ENCODE data around the gene MMEL1. TPM values are rescaled to one million over a fixed set of nuclear protein-coding genes. Genes with fewer than 3 reads are reported as not detected.
"Not testable (repeated sequence)": the region's sequence is repeated elsewhere in the genome, so short reads cannot be mapped to it uniquely, and the experiment has no call there.

The MMEL1 gene, protein sequence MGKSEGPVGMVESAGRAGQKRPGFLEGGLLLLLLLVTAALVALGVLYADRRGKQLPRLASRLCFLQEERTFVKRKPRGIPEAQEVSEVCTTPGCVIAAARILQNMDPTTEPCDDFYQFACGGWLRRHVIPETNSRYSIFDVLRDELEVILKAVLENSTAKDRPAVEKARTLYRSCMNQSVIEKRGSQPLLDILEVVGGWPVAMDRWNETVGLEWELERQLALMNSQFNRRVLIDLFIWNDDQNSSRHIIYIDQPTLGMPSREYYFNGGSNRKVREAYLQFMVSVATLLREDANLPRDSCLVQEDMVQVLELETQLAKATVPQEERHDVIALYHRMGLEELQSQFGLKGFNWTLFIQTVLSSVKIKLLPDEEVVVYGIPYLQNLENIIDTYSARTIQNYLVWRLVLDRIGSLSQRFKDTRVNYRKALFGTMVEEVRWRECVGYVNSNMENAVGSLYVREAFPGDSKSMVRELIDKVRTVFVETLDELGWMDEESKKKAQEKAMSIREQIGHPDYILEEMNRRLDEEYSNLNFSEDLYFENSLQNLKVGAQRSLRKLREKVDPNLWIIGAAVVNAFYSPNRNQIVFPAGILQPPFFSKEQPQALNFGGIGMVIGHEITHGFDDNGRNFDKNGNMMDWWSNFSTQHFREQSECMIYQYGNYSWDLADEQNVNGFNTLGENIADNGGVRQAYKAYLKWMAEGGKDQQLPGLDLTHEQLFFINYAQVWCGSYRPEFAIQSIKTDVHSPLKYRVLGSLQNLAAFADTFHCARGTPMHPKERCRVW
- total RNA-seq: 0.62 to 0.92 TPM in 2 of 3 replicates, not detected in the other
- long read RNA-seq: 0 reads

DNA sequence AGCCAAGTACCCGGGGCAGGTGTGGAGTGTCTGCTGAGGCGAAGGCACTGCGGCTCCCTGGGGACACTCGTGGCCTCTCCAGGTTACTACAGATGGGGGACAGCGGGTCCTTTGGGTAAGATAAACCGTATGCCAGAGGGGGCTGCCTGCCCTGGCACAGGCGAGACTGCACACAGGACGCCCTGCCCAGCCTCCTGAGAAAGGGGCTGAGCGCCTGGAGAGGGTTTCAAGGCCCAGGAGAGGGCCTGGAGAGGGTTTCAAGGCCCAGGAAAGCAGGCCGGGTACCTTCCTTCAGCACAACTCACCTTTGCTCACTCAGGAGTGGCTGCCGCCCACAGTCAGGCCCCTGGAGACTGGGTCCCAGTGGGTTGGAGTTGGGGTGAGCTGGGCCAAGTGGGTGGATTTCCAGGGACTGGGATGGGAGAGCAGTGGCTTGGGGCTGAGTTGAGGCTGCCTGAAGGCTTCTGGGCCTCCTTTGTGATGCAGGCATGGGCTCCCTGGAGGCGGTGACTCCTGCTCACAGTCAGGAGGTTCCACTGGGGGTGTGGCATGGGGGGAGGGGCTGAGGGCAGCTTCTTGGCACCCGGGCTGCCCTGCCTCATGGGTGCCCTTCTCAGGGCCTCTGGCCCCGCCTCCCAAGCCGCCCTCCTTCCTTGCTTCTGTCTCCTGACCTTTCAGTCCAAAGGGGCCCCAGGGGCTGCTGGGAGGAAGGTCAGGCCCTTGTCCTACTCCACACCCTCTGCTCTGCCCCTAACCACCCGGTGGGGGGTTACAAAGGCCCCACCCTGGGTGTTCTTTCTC, at the start of gene MMEL1:
TSS of gene MMEL1 (minus strand) at position 456 of the 801 bp plus-strand sequence. CDS start 3,532 bp downstream, outside the sequence.
- H3K27me3 Mint-ChIP-seq (ENCODE audit: low read depth): peaks cover 26% of the 10 kb centered on the region
- no peak for DNase-seq (ENCODE audit: low spot score)
- TF ChIP-seq, protein P1, sequence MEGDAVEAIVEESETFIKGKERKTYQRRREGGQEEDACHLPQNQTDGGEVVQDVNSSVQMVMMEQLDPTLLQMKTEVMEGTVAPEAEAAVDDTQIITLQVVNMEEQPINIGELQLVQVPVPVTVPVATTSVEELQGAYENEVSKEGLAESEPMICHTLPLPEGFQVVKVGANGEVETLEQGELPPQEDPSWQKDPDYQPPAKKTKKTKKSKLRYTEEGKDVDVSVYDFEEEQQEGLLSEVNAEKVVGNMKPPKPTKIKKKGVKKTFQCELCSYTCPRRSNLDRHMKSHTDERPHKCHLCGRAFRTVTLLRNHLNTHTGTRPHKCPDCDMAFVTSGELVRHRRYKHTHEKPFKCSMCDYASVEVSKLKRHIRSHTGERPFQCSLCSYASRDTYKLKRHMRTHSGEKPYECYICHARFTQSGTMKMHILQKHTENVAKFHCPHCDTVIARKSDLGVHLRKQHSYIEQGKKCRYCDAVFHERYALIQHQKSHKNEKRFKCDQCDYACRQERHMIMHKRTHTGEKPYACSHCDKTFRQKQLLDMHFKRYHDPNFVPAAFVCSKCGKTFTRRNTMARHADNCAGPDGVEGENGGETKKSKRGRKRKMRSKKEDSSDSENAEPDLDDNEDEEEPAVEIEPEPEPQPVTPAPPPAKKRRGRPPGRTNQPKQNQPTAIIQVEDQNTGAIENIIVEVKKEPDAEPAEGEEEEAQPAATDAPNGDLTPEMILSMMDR (IDR thresholded peaks at IDR 0.05): no peak
- no peaks in the 10 kb centered on the region for H3K4me1 Mint-ChIP-seq (ENCODE audit: low read depth)
- no peaks in the 10 kb centered on the region for H3K36me3 Mint-ChIP-seq (ENCODE audit: low read depth)
- no peak within 1 kb of the TSS for H3K4me3 Mint-ChIP-seq (ENCODE audit: unreplicated experiment)
- no peak within 1 kb of the TSS for H3K27ac Mint-ChIP-seq (ENCODE audit: unreplicated experiment)
- no peaks in the 10 kb centered on the region for H3K9me3 Mint-ChIP-seq (ENCODE audit: low read depth)

DNA sequence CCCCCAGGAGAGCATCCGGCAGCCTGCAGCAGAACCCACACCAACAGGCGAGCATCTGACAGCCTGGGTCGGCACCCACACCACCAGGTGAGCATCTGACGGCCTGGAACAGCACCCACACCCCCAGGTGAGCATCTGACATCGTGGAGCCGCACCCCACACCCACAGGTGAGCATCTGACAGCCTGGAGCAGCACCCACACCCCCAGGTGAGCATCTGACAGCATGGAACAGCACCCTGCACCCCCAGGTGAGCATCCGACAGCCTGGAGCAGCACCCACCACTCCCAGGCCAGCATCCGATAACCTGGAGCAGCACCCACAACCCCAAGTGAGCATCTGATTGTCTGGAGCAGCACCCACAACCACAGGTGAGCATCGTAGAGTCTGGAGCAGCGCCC, 43.9 kb upstream of the MMEL1 start:
- H3K27ac Mint-ChIP-seq (ENCODE audit: unreplicated experiment); H3K4me1 Mint-ChIP-seq (ENCODE audit: low read depth); H3K36me3 Mint-ChIP-seq (ENCODE audit: low read depth); H3K4me3 Mint-ChIP-seq (ENCODE audit: unreplicated experiment); H3K27me3 Mint-ChIP-seq (ENCODE audit: low read depth); H3K9me3 Mint-ChIP-seq (ENCODE audit: low read depth): not testable (repeated sequence)
- peak; percentile 69 for DNase-seq (ENCODE audit: low spot score)

DNA sequence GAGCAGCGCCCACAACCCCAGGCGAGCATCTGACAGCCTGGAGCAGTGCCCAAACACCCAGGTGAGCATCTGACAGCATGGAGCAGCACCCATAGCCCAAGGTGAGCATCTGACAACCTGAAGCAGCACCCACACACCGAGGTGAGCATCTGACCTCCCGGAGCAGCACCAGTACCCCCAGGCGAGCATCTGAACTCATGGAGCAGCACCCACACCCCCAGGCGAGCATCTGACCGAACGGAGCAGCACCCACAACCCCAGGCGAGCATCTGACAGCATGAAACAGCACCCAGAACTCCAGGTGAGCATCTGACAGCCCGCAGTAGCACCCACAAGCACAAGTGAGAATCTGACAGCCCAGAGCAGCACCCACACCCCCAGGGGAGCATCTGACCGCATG, 38.8 kb upstream of the MMEL1 start:
- not testable (repeated sequence) for H3K27me3 Mint-ChIP-seq (ENCODE audit: low read depth); H3K4me1 Mint-ChIP-seq (ENCODE audit: low read depth); H3K4me3 Mint-ChIP-seq (ENCODE audit: unreplicated experiment); H3K9me3 Mint-ChIP-seq (ENCODE audit: low read depth); H3K36me3 Mint-ChIP-seq (ENCODE audit: low read depth); H3K27ac Mint-ChIP-seq (ENCODE audit: unreplicated experiment)
- DNase-seq (ENCODE audit: low spot score): peak; percentile 100

DNA sequence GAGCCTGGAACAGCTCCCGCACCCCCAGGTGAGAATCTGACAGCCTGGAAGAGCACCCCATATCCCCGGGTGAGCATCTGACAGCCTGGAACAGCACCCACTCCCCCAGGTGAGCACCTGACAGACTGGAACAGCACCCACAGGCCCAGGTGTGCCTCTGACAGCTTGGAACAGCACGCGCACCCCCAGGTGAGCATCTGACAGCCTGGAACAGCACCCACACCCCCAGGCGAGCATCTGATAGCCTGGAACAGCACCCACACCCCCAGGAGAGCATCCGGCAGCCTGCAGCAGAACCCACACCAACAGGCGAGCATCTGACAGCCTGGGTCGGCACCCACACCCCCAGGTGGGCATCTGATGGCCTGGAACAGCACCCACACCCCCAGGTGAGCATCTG, 27.0 kb upstream of the MMEL1 start:
- not testable (repeated sequence) for H3K27ac Mint-ChIP-seq (ENCODE audit: unreplicated experiment); H3K9me3 Mint-ChIP-seq (ENCODE audit: low read depth); H3K4me1 Mint-ChIP-seq (ENCODE audit: low read depth); H3K36me3 Mint-ChIP-seq (ENCODE audit: low read depth); H3K4me3 Mint-ChIP-seq (ENCODE audit: unreplicated experiment); H3K27me3 Mint-ChIP-seq (ENCODE audit: low read depth)
- DNase-seq (ENCODE audit: low spot score): peak; percentile 100

DNA sequence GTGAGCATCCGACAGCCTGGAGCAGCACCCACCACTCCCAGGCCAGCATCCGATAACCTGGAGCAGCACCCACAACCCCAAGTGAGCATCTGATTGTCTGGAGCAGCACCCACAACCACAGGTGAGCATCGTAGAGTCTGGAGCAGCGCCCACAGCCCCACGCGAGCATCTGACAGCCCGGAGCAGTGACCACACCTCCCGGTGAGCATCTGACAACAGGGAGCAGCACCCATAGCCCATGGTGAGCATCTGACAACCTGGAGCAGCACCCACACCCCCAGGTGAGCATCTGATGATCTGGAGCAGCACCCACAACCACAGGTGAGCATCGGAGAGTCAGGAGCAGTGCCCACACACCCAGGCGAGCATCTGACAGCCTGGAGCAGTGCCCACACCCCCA, 25.1 kb upstream of the MMEL1 start:
- not testable (repeated sequence) for H3K4me1 Mint-ChIP-seq (ENCODE audit: low read depth); H3K27me3 Mint-ChIP-seq (ENCODE audit: low read depth); H3K4me3 Mint-ChIP-seq (ENCODE audit: unreplicated experiment); H3K36me3 Mint-ChIP-seq (ENCODE audit: low read depth); H3K27ac Mint-ChIP-seq (ENCODE audit: unreplicated experiment)
- peak; percentile 100 for DNase-seq (ENCODE audit: low spot score)
- peaks cover 25% of the 10 kb centered on the region for H3K9me3 Mint-ChIP-seq (ENCODE audit: low read depth)

DNA sequence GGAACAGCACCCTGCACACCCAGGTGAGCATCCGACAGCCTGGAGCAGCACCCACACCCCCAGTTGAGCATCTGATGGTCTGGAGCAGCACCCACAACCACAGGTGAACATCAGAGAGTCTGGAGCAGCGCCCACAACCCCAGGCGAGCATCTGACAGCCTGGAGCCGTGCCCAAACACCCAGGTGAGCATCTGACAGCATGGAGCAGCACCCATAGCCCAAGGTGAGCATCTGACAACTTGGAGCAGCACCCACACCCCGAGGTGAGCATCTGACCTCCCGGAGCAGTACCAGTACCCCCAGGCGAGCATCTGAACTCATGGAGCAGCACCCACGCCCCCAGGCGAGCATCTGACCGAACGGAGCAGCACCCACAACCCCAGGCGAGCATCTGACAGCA, 24.3 kb upstream of the MMEL1 start:
- H3K27ac Mint-ChIP-seq (ENCODE audit: unreplicated experiment); H3K27me3 Mint-ChIP-seq (ENCODE audit: low read depth); H3K4me3 Mint-ChIP-seq (ENCODE audit: unreplicated experiment); H3K4me1 Mint-ChIP-seq (ENCODE audit: low read depth); H3K36me3 Mint-ChIP-seq (ENCODE audit: low read depth): not testable (repeated sequence)
- DNase-seq (ENCODE audit: low spot score): peak; percentile 100
- peaks cover 28% of the 10 kb centered on the region for H3K9me3 Mint-ChIP-seq (ENCODE audit: low read depth)

DNA sequence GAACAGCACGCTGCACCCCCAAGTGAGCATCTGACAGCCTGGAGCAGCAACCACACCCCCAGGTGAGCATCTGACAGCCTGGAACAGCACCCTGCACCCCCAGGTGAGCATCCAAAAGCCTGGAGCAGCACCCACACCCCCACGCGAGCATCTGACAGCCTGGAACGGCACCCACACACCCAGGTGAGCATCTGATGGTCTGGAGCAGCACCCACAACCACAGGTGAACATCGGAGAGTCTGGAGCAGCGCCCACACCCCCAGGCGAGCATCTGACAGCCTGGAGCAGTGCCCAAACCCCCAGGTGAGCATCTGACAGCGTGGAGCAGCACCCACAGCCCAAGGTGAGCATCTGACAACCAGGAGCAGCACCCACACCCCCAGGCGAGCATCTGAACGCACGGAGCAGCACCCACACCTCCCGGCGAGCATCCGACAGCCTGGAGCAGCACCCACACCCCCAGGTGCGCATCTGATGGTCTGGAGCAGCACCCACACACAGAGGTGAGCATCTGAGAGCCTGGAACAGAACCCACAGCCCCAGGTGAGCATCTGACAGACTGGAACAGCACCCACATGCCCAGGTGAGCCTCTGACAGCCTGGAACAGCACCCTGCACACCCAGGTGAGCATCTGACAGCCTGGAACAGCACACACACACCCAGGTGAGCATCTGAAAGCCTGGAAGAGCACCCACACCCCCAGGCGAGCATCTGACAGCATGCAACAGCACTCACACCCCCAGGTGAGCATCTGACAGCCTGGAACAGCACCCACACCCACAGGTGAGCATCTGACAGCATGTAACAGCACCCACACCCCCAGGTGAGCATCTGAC, 23.0 kb upstream of the MMEL1 start:
- not testable (repeated sequence) for H3K36me3 Mint-ChIP-seq (ENCODE audit: low read depth); H3K27ac Mint-ChIP-seq (ENCODE audit: unreplicated experiment); H3K4me3 Mint-ChIP-seq (ENCODE audit: unreplicated experiment); H3K27me3 Mint-ChIP-seq (ENCODE audit: low read depth); H3K4me1 Mint-ChIP-seq (ENCODE audit: low read depth)
- peaks cover 30% of the 10 kb centered on the region for H3K9me3 Mint-ChIP-seq (ENCODE audit: low read depth)
- peak; percentile 98 for DNase-seq (ENCODE audit: low spot score)

DNA sequence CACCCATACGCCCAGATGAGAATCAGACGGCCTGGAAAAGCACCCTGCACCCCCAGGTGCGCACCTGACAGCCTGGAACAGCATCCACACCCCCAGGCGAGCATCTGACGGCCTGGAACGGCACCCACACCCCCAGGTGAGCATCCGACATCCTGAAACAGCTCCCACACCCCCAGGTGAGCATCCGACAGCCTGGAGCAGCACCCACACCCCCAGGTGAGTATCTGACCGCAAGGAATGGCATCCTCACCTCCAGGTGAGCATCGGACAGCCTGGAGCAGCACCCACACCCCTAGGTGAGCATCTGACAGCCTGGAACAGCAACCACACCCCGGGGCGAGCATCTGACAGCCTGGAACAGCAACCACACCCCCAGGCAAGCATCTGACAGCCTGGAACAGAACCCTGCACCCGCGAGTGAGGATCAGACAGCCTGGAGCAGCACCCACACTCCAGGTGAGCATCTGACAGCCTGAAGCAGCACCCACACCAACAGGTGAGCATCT, 21.7 kb upstream of the MMEL1 start:
- H3K4me3 Mint-ChIP-seq (ENCODE audit: unreplicated experiment); H3K4me1 Mint-ChIP-seq (ENCODE audit: low read depth); H3K27me3 Mint-ChIP-seq (ENCODE audit: low read depth); H3K36me3 Mint-ChIP-seq (ENCODE audit: low read depth); H3K27ac Mint-ChIP-seq (ENCODE audit: unreplicated experiment): not testable (repeated sequence)
- H3K9me3 Mint-ChIP-seq (ENCODE audit: low read depth): peaks cover 30% of the 10 kb centered on the region
- peak; percentile 97 for DNase-seq (ENCODE audit: low spot score)

DNA sequence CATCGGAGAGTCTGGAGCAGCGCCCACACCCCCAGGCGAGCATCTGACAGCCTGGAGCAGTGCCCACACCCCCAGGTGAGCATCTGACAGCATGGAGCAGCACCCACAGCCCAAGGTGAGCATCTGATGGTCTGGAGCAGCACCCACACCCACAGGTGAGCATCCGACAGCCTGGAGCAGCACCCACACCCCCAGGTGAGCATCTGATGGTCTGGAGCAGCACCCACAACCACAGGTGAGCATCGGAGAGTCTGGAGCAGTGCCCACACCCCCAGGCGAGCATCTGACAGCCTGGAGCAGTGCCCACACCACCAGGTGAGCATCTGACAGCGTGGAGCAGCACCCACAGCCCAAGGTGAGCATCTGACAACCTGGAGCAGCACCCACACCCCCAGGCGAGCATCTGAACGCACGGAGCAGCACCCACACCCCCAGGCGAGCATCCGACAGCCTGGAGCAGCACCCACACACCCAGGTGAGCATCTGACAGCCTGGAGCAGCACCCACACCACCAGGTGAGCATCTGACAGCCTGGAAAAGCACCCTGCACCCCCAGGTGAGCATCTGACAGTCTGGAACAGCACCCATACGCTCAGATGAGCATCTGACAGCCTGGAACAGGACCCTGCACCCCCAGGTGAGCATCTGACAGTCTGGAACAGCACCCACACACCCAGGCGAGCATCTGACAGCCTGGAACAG, 21.1 kb upstream of the MMEL1 start:
- H3K27me3 Mint-ChIP-seq (ENCODE audit: low read depth); H3K4me3 Mint-ChIP-seq (ENCODE audit: unreplicated experiment); H3K27ac Mint-ChIP-seq (ENCODE audit: unreplicated experiment); H3K4me1 Mint-ChIP-seq (ENCODE audit: low read depth); H3K36me3 Mint-ChIP-seq (ENCODE audit: low read depth): not testable (repeated sequence)
- peaks cover 30% of the 10 kb centered on the region for H3K9me3 Mint-ChIP-seq (ENCODE audit: low read depth)
- peak; percentile 100 for DNase-seq (ENCODE audit: low spot score)

DNA sequence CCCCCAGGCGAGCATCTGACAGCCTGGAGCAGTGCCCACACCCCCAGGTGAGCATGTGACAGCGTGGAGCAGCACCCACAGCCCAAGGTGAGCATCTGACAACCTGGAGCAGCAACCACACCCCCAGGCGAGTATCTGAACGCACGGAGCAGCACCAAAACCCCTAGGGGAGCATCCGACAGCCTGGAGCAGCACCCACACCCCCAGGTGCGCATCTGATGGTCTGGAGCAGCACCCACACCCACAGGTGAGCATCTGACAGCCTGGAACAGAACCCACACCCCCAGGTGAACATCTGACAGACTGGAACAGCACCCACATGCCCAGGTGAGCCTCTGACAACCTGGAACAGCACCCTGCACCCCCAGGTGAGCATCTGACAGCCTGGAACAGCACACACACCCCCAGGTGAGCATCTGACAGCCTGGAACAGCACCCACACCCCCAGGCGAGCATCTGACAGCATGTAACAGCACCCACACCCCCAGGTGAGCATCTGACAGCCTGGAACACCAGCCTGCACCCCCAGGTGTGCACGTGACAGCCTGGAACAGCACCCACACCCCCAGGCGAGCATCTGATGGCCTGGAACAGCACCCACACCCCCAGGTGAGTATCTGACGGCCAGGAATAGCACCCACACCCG, 20.2 kb upstream of the MMEL1 start:
- H3K27ac Mint-ChIP-seq (ENCODE audit: unreplicated experiment); H3K27me3 Mint-ChIP-seq (ENCODE audit: low read depth); H3K4me3 Mint-ChIP-seq (ENCODE audit: unreplicated experiment); H3K36me3 Mint-ChIP-seq (ENCODE audit: low read depth); H3K4me1 Mint-ChIP-seq (ENCODE audit: low read depth): not testable (repeated sequence)
- DNase-seq (ENCODE audit: low spot score): peak; percentile 97
- peaks cover 31% of the 10 kb centered on the region for H3K9me3 Mint-ChIP-seq (ENCODE audit: low read depth)

Measured in chondrocyte (in vitro differentiated cells).